ENCODE measurements around the gene FXYD6.

FXYD6 gene

GRCh38 chr11:117796456-117796871 is 80.0 kb downstream of the FXYD6 start:
- no peak for DNase-seq

GRCh38 chr11:117795638-117796455 is 80.6 kb downstream of the FXYD6 start:
- peak in 1 of 56 donors; percentile 27 for DNase-seq

- peak in 7 of 56 donors; percentile 25 to 71 (median 43) for DNase-seq
Observed at GRCh38 chr11:117794772-117795629, 81.5 kb downstream of the FXYD6 start.

GRCh38 chr11:117794135-117794534 is 82.3 kb downstream of the FXYD6 start:
- peak in 10 of 56 donors; percentile 26 to 56 (median 34) for DNase-seq

- DNase-seq = peak in 7 of 56 donors; percentile 21 to 64 (median 43)
Observed at GRCh38 chr11:117793583-117793982, 82.9 kb downstream of the FXYD6 start.

GRCh38 chr11:117792992-117793391 is 83.5 kb downstream of the FXYD6 start:
- peak in 1 of 56 donors; percentile 57 for DNase-seq

GRCh38 chr11:117792241-117792640 is 84.2 kb downstream of the FXYD6 start:
- no peak for DNase-seq

- no peak for DNase-seq
Observed at GRCh38 chr11:117790279-117790678, 86.2 kb downstream of the FXYD6 start.

GRCh38 chr11:117789241-117789640 is 87.2 kb downstream of the FXYD6 start:
- DNase-seq = no peak

Data from amygdala (tissue), 56 donors.